Neural progenitor cell (in vitro differentiated cells): ENCODE results near the gene CBFA2T3. TPM values are rescaled to one million over a fixed set of nuclear protein-coding genes. Genes with fewer than 3 reads are reported as not detected.

Experiments
- DNase-seq: peaks from one replicate; pipeline ENCODE4 v3.0.0-alpha.2; 2016; ENCODE audit warnings: low spot score
- H2AFZ ChIP-seq: fragments of 200-600 bp; sonication (generic); replicated peaks from 2 replicates; pipeline ENCODE4 v1.6.1; 2016; ENCODE audit warnings: antibody characterized with exemption
- H3F3A ChIP-seq: fragments of 200-600 bp; sonication (generic); 2 replicates; pipeline ENCODE4 v1.6.1; 2016; ENCODE audit warnings: antibody characterized with exemption, low read depth
- H3K27ac ChIP-seq: fragments of 200-600 bp; sonication (generic); 2 replicates; pipeline ENCODE4 v1.5.1; 2016; ENCODE audit warnings: mild to moderate bottlenecking
- H3K27me3 ChIP-seq: fragments of 200-600 bp; sonication (generic); 2 replicates; pipeline ENCODE4 v1.6.1; 2016; ENCODE audit warnings: mild to moderate bottlenecking, moderate library complexity
- H3K36me3 ChIP-seq: fragments of 200-600 bp; sonication (generic); 2 replicates; pipeline ENCODE4 v1.5.1; 2016
- H3K4me1 ChIP-seq: fragments of 200-600 bp; sonication (generic); 2 replicates; pipeline ENCODE4 v1.6.1; 2016; ENCODE audit warnings: mixed run types
- H3K4me2 ChIP-seq: fragments of 200-600 bp; sonication (generic); 2 replicates; pipeline ENCODE4 v1.6.1; 2016
- H3K4me3 ChIP-seq: fragments of 200-600 bp; sonication (generic); 2 replicates; pipeline ENCODE4 v1.5.1; 2016
- H3K79me2 ChIP-seq: fragments of 200-600 bp; sonication (generic); 2 replicates; pipeline ENCODE4 v1.6.1; 2016; ENCODE audit warnings: low read depth
- H3K9ac ChIP-seq: fragments of 200-600 bp; sonication (generic); 2 replicates; pipeline ENCODE4 v1.6.1; 2016
- H3K9me3 ChIP-seq: fragments of 200-600 bp; sonication (generic); 2 replicates; pipeline ENCODE4 v1.5.1; 2016; ENCODE audit warnings: low read depth
- H4K20me1 ChIP-seq: fragments of 200-600 bp; sonication (generic); 2 replicates; pipeline ENCODE4 v1.6.1; 2016; ENCODE audit warnings: low read depth
- H3K27ac Mint-ChIP-seq: 3 replicates; pipeline ENCODE4 v1.8.0; 2021; ENCODE audit warnings: mixed read lengths
- H3K27me3 Mint-ChIP-seq: 2 replicates; pipeline ENCODE4 v1.8.0; 2022; ENCODE audit warnings: low read depth, mild to moderate bottlenecking, inconsistent platforms, moderate library complexity, mixed read lengths; ENCODE audit not compliant: insufficient read depth
- H3K36me3 Mint-ChIP-seq: 3 replicates; pipeline ENCODE4 v1.8.0; 2021; ENCODE audit warnings: mixed read lengths
- H3K4me1 Mint-ChIP-seq: 3 replicates; pipeline ENCODE4 v1.8.0; 2021; ENCODE audit warnings: mixed read lengths
- H3K4me3 Mint-ChIP-seq: 3 replicates; pipeline ENCODE4 v1.8.0; 2021; ENCODE audit warnings: mild to moderate bottlenecking, moderate library complexity, mixed read lengths
- H3K9me3 Mint-ChIP-seq: 3 replicates; pipeline ENCODE4 v1.8.0; 2020; ENCODE audit warnings: mixed read lengths
- EZH2 ChIP-seq: fragments of 200-600 bp; sonication (generic); IDR thresholded peaks from 2 replicates; pipeline ENCODE4 v1.6.1; 2017; ENCODE audit warnings: antibody characterized with exemption, mild to moderate bottlenecking, moderate library complexity
- EZH2phosphoT487 ChIP-seq: fragments of 200-600 bp; sonication (generic); IDR thresholded peaks from 2 replicates; pipeline ENCODE4 v1.6.1; 2017; ENCODE audit warnings: antibody characterized with exemption
- total RNA-seq: library from RNA; depleted of rRNA; stranded (reverse); fragments of >200 nt; gene quantifications from 2 replicates; pipeline ENCODE4 v1.2.3, GENCODE V29; 2015; ENCODE audit warnings: low replicate concordance
- TF ChIP-seq, protein P1 (sequence below): fragments of 200-600 bp; sonication (generic); IDR thresholded peaks from 2 replicates; pipeline ENCODE4 v1.5.1; 2017; ENCODE audit warnings: antibody characterized with exemption, mild to moderate bottlenecking

Gene CBFA2T3
- total RNA-seq, 1 donor from 2014 or later = 0.22 TPM

DNA sequence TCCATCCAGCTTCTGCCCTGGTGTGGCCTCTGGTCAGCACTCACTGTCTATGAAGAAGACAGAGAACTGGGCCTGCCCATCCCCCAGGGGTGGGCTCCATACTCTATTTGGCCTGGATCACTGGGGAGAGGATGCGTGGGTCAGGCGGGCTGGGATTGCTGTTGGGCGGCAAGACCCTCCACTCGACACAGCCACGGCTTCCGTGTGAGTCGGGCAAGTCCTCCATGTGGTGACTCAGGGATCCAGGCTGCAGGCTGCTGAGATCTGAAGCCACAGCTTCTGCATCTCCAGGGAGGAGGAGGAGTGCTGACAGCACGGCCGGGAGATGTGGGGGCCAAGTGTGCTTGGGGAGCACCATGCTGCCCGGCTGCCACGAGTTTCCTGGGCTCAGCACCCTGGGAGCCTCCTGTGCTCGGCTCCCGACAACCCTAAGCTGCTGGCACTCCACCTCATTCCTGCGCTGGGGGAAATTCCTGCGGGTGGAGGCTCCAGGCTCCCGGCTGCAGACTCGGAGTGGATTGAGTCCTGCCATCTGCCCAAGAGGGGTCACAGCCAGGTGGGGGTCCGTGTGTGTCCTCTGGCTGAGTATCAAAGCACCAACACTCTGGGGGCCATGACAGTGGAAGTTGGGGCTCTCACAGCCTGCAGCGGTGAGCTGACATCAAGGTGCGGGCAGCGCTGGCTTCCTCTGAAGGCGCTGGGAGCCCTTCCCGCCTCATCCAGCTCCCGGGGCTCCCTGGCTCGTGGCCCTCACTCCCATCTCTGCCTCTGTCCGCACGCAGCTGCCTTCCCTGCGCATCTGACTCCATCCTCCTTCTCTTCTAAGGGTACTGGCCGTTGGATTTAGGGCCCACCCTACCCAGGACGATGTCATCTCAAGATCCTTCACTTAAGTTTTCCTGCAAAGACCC, 24.4 kb upstream of the CBFA2T3 start:
- H3K9me3 ChIP-seq = peaks cover 11% of the 10 kb centered on the region
- no peak overlapping the region for H3K9ac ChIP-seq
- no peak overlapping the region for H3K27ac Mint-ChIP-seq
- no peaks in the 10 kb centered on the region for H4K20me1 ChIP-seq
- H3K79me2 ChIP-seq = no peaks in the 10 kb centered on the region
- H3K36me3 Mint-ChIP-seq = peaks cover 3% of the 10 kb centered on the region
- no peaks in the 10 kb centered on the region for H3F3A ChIP-seq
- peaks cover 19% of the 10 kb centered on the region for H3K27me3 Mint-ChIP-seq
- no peak overlapping the region for H2AFZ ChIP-seq
- H3K9me3 Mint-ChIP-seq = peaks cover 35% of the 10 kb centered on the region
- H3K4me1 ChIP-seq = peaks cover 2% of the 10 kb centered on the region
- no peak overlapping the region for H3K4me3 ChIP-seq
- peak overlapping the region; percentile 54 for H3K4me2 ChIP-seq
- H3K27ac ChIP-seq = no peak overlapping the region
- no peak overlapping the region for H3K4me3 Mint-ChIP-seq
- TF ChIP-seq EZH2 (no peak), EZH2phosphoT487 (no peak)
- TF ChIP-seq, protein P1, sequence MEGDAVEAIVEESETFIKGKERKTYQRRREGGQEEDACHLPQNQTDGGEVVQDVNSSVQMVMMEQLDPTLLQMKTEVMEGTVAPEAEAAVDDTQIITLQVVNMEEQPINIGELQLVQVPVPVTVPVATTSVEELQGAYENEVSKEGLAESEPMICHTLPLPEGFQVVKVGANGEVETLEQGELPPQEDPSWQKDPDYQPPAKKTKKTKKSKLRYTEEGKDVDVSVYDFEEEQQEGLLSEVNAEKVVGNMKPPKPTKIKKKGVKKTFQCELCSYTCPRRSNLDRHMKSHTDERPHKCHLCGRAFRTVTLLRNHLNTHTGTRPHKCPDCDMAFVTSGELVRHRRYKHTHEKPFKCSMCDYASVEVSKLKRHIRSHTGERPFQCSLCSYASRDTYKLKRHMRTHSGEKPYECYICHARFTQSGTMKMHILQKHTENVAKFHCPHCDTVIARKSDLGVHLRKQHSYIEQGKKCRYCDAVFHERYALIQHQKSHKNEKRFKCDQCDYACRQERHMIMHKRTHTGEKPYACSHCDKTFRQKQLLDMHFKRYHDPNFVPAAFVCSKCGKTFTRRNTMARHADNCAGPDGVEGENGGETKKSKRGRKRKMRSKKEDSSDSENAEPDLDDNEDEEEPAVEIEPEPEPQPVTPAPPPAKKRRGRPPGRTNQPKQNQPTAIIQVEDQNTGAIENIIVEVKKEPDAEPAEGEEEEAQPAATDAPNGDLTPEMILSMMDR = no peak
- DNase-seq = peak; percentile 70
- H3K27me3 ChIP-seq = peaks cover 27% of the 10 kb centered on the region
- no peaks in the 10 kb centered on the region for H3K36me3 ChIP-seq
- H3K4me1 Mint-ChIP-seq = peaks cover 10% of the 10 kb centered on the region

DNA sequence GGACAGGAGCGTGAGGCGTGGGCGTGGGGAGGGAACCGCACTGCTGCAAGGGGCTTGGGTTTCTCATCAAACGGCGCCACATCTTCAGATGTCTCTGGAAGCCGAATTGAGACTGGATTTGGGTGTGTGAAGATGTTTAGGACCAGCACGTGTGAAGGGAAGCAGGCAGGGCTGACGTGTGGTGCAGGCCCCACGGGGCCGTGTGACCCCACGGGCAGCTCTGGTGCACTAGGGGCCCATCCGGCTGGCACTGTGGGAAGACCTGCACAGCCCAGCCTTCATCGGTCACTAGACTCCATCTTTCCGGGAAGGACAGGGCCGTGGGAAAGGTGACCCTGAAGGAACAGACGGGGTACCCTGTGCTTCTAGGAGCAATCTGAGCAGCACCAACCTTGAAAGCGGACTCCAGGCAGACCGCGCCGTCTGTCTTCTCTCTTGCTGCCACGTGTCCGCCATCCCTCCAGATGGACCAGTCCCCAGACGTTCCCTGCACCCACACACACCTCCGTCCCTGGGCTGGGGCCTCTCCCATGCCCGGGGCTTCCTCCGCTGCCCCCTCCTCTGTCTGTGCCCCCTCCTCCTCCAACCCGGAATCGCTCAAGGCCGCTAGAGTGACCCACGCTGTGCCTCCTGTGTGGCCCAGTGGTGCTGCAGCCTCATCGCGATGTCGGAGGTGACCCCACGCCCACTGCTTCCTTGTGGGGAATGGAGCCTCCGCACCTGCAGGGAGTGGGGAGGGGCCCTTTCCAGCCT, 23.4 kb upstream of the CBFA2T3 start:
- Histone ChIP-seq H2AFZ (no peak overlapping the region), H3K27me3 (peaks cover 27% of the 10 kb centered on the region), H3K27ac (no peak overlapping the region), H3F3A (no peaks in the 10 kb centered on the region), H3K79me2 (no peaks in the 10 kb centered on the region), H4K20me1 (no peaks in the 10 kb centered on the region), H3K4me1 (peaks cover 7% of the 10 kb centered on the region), H3K36me3 (no peaks in the 10 kb centered on the region), H3K4me3 (no peak overlapping the region), H3K4me2 (no peak overlapping the region), H3K9me3 (peaks cover 11% of the 10 kb centered on the region), H3K9ac (no peak overlapping the region)
- Mint-ChIP-seq H3K27ac (peak overlapping the region; percentile 57), H3K27me3 (peaks cover 17% of the 10 kb centered on the region), H3K4me3 (peak overlapping the region; percentile 64), H3K36me3 (peaks cover 3% of the 10 kb centered on the region), H3K4me1 (peaks cover 11% of the 10 kb centered on the region), H3K9me3 (peaks cover 35% of the 10 kb centered on the region)
- DNase-seq = no peak
- no peak for TF ChIP-seq EZH2
- TF ChIP-seq, protein P1 = no peak
- no peak for TF ChIP-seq EZH2phosphoT487

DNA sequence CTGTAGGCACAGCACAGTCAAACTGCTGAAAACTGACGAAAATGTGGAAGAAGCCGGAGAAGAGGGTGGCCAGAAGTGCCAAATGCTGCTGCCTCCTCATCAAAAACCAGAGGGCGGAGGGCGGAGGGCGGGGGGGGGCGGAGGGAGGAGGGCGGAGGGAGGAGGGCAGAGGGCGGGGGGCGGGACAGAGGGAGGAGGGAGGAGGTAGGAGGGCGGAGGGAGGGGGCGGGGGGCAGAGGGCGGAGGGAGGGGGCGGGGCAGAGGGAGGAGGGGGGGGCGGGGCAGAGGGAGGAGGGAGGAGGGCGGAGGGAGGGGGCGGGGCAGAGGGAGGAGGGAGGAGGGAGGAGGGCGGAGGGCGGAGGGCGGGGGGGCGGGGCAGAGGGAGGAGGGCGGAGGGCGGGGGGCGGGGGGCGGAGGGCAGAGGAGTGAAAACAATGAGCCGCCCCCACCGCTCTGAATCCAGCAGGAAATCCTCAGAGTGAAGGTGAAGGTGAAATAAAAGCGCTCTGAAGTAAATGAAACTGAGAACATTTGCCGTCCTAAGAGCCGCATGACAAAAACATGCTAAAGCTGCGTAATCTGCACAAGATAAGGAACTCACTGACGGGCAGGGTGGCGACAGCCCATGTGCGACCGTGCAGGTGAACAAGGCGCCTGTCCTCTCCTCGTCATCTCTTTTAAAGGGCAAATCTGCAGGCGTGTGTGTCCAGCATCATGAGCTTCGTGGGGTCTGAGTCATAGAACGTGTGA, 22.6 kb upstream of the CBFA2T3 start:
- Histone ChIP-seq H3F3A (no peaks in the 10 kb centered on the region), H4K20me1 (no peaks in the 10 kb centered on the region), H3K79me2 (no peaks in the 10 kb centered on the region), H3K36me3 (no peaks in the 10 kb centered on the region), H3K4me2 (no peak overlapping the region), H3K27me3 (peaks cover 27% of the 10 kb centered on the region), H2AFZ (no peak overlapping the region), H3K9me3 (peaks cover 11% of the 10 kb centered on the region), H3K4me3 (no peak overlapping the region), H3K9ac (no peak overlapping the region), H3K27ac (no peak overlapping the region), H3K4me1 (peaks cover 13% of the 10 kb centered on the region)
- H3K4me3 Mint-ChIP-seq = peak overlapping the region; percentile 64
- peaks cover 16% of the 10 kb centered on the region for H3K27me3 Mint-ChIP-seq
- peaks cover 35% of the 10 kb centered on the region for H3K9me3 Mint-ChIP-seq
- TF ChIP-seq EZH2phosphoT487 (no peak), EZH2 (no peak)
- TF ChIP-seq, protein P1 = no peak
- H3K4me1 Mint-ChIP-seq = peaks cover 19% of the 10 kb centered on the region
- peak overlapping the region; percentile 57 for H3K27ac Mint-ChIP-seq
- H3K36me3 Mint-ChIP-seq = peaks cover 3% of the 10 kb centered on the region
- no peak for DNase-seq
